COLO668 (cell line): ENCODE measurements around the gene XDH.

Source experiments
- DNase-seq: peaks from one replicate; lab custom pipeline; 2025; ENCODE audit not compliant: unreplicated experiment; lab: John Stamatoyannopoulos, UW

The XDH gene

DNA sequence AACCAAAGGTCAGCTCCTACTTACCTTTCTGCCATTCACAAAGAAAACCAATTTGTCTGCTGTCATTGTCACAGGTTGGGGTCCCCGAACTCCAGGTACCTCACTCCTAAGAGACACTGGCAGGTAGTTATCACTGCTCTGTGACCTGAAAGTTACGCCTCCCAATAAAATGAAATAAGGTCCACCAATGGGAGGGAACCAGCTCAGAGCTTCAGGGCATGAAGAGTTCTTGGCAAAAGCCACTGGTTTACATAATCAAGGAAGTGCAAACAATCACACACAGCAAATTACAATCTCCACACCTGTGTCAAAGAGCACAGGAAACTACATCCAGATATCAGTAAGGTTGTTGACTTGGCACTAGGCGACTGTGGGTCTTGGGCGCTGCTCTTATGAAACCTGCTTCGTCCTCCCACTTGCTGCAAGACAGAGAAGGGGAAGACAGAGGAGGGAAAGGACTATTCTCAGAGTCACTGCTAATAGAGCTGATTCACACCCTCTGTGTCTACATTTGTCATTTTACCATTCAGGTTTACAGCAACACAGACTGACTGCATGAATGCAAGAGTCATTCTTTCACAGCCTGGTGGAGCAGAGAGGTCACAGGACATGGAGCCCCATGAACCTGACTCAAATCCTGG lies at the start of gene XDH:
Gene XDH (minus strand): TSS at position 142 of the 641 bp plus-strand sequence. CDS start 76 bp downstream, at position 66.
- DNase-seq: no peak

DNA sequence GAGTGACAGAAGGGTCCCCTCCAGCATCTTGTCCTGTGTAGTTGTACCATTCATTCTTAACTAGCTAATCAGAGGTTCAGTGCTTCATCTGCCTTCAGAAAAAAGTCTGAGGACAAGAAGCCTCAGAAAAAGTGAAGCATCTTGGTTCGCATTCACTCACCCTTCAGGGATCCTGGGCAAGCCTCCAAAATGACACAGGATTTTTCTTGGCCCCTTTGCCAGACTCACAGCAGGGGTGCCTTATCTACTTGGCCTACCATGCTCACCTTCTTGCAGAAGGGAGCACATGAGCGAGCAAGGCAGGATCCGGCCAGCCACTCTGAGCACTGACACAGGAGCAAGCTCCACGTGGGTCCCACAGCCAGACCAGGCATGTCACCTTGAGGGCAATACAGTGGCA lies 43.1 kb upstream of the XDH start:
- no peak for DNase-seq

DNA sequence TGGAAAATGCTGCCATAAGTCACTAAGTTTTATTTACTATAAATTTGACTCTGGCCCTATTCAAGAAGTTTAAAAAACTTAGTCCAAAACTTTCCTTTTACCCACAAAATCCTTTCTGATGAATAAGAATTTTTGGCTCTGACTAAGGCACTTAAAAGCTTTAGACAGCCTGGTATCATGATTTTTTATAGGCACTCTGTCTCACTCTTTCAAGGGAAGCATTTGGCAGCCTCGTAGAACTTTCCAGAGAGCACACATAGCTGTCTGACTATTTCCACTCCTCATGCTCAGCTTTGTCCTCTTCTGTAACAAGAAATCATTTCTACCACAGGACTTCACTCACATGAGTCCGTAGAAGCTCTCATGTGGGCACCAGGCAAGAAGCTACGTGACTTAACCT lies 32.3 kb upstream of the XDH start:
- DNase-seq: no peak

DNA sequence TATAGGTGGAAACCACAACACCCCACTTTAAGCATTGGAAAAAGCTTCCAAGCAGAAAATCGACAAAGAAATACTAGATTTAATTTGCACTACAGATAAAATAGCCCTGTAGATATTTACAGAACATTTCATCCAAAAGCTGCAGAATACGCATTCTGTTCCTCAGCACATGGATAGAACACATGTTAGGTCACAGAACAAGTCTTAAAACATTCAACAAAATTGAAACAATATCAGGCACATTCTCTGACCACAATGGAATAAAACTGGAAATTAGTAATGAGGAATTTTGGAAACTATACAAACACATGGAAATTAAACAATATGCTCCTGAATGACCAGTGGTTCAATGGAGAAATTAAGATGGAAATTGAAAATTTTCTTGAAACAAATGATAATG lies 27.8 kb upstream of the XDH start:
- DNase-seq: no peak

DNA sequence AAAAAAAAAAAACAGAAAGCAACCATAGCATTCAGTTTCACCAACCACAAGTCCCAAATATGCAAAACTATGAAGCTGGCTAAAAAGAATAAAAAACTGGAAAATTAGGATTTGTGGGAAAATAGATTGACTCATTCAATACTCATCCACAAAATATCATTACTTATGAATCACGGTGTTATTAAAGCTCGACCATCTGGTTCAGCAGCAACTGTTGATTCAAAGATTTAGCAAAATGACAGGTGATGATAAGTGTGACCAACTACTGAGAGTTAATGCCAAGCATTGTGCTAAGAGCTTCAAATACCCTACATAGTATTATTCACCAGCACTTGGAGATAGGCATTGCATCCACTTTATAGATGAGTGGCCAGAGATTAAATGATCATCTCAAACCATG lies 26.2 kb upstream of the XDH start:
- no peak for DNase-seq

DNA sequence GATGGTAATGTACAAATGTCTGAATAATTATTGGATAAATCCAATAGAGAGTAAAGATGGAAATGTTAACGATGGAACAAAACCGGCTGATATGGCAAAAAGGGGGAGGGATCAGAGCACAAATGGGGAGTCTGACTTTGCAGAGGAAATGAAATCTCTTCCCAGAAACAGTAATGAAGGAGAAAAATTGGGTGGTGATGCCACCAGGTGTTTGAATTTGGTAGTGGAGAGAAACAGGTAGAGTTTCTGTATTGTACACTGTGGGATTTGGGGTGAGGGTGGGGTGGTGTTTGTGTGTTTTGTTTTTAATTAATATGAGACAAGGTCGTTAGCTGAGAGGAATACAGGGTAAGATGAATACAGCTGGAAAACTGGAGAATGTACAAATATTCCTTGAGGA lies 20.4 kb upstream of the XDH start:
- DNase-seq: no peak

DNA sequence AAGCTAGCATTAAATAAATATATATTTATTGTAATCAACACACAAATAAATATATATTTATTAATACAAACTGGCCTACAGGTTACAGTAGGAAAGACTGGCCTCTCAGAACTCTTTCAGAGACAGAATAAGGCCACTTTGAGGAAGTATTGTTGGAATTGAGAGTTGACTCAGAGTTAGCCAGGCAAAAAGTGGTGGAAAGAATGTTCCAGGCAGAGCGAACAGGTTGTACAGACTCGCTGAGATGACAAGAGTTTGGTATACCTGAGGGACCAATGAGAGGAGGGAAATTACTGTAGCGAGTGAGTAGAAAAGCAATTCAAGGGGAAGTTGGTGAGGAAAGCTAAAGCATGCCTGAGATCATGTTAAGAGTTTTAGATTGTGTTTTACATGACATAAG lies 19.0 kb upstream of the XDH start:
- no peak for DNase-seq

DNA sequence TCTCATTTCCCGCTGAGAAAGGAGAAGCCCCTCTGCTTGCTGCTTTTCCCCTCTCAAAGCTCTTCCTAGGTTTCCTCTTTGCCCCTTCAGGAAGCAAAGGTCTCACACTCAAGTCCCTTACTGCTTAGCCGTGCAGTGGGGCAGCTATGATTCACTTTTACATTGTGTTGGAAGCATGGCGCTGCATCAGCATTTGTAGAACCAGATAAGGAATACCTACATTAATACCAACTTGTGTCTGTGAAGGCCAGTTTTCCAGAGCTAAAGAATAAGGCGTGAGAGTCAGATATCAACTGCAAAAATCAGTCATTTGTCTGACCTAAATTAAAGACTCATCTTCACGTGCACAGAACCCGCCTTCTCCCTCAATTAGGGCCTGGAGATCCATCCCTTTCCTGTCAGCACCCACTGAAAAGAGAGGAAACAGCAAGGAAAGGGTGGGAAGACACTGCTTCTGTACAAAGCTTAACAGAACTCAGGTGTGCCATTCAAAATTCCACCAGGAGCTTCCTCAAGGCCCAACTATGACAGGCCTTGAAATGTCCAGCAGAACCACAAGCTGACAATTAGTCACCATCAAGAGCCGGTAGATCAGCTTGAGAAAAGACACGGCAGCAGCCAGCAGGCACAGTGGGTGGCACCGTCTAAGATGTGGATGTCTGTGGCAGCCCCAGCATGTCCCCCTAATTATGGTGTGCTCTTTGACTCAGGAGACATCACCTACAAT lies 16.1 kb upstream of the XDH start:
- DNase-seq: no peak

DNA sequence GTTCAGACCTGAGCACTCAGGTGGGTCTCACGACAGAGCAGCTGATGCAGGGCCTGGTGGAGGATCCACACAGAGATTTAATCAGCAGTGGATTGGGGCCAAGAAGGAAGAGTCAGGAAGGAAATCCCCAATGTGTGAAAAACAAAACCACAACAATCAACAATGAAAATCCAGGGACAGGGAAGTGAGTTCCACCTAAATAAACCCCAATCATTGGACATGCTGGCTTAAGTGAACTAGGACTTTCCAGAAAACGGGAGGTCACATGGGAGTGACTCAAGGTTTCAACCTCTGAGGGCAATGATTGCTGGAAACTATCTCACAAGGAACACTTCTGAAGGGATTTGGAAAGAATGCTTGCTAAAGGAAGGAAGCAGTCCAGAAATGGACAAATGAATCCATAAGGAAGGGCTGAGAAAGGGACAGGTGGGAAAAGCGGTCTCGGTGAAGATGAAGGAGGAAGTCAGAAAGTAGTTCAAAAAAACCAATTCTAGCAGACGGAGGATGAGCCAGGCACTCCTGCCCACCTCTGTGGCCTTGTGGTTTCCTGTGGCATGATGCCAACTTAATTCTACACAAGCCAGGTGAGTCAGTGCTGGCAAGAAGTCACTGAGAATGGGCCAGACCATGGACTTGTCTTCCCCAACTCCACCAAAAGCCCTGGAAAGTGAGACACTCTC lies 15.4 kb upstream of the XDH start:
- no peak for DNase-seq

DNA sequence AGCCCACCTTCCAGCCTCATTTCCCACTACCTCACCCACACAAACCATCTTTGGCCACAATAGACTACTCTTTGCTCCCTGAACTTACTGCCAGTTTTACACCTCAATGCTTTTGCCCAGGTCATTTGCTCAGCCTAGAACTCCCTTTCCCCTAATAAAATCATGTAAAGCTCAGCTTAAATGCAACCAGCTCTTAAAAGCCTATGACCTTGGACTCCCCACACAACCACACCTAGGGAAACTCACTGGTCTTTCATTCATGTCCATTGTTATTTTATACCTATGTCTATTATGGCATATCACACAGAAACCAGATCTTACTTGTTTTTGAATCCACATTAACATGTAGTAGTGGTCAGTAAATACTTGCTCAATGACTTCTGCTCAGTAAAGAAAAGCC lies 14.5 kb upstream of the XDH start:
- DNase-seq: no peak

DNA sequence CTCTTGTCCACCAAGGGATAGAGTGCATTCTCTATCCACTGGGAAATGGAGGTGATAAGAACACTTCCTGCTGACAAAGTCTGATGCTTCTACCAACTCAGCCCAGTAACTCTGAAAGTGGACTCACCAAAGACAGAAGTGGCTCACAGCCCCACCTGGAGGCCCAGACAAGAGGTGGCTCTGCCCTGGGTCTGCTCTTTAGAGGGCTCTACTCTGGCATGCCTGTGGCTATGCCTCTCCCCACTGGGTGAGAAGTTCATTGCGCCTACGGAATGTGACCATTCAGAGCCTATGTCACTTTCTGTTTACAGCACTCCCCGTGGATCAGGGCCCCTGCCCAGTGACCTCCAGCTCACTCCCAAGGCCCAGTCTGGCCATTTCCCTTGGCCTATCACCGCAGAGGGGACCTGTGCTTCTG lies 13.5 kb upstream of the XDH start:
- no peak for DNase-seq

DNA sequence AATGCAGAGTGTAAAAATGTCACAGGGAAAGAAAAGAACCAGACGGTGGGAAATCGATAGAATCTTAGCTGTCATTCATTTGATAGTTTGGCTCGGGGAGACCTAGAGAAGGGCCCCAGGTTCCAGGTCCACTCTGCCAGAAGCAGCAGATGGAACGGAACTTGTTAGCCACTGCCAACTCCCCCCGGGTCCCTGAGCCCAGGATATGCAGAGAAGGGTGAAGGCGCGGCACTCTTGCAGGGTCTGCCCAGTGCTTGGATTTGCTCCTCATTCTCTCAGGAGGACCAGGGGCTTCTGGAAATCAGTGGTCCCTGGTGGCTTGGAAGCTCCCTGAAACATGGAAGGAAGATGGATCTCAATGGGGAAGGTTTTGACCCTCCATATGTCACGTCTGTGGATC lies 11.6 kb upstream of the XDH start:
- DNase-seq: no peak

DNA sequence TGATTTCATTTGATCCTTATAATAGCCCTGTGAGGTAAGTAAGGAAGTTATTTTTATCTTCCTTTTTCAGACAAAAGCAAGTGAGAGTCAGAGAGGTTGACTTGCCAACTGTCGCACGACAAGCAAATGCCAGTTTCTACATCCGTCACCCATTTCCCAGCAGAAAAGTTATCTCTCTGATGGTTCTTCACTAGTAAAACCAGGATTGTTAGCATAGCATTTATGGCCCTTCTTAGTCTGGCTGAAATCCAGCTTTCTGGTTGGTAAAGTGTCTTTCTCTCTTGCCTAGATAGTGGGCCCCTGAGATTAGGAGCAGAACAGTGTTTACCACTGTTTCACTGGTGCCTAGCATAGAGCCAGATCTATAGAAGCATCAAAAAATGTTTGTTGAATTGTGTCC lies 7.1 kb upstream of the XDH start:
- DNase-seq: no peak

DNA sequence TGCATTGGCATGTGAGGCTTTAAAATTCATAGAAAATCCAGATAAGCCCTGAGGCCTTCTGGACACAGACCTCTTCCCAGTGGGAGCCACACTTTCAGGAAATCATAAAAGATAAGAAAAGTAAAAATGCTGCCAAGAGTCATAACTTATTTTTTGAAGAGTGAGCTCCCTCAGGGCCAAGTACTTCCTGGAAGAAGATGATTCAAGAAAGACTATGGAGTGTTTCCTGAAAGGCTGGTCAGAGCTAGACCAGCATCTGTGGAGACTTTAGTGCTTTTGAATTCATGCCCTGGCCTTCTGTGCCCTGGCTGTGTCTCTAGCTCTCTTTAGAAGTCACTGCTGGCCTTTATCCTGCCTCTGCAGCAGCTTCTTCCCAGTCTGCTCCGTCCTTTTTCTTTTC lies 6.4 kb upstream of the XDH start:
- no peak for DNase-seq

DNA sequence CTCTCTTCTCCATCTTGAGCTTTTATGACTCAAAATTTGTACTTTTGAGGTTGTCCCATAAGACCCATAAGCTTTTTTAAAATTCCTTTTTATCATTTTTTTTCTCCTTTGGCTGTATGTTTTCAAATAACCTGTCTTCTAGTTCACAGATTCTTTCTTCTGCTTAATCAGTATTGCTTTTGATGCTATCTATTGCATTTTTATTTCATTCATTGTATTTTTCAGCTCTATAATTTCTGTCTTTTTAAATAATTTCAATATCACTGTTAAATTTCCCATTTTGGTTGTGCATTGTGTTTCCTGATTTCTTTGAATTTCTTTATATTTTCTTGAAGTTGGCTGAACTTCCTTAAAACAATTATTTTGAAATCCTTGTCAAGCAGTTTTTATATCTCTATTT lies 4.8 kb upstream of the XDH start:
- no peak for DNase-seq

DNA sequence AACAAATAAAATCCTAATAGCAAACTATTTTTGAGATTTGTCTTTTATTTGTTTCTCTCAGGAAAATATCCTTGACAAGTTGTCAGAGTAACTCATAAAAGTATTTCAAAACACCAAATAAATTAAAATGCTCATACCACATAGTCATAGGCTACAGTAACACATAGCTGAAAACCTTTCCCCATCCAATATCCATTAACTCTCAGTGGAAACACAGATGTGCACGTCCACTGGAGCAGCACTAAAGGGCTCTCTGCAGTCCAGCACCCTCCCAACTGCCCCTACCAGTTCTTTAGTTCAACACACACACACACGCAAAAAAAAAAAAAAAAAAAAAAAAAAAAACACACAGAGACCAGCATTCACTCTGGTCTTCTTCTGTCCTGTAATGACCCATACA lies 879 bp upstream of the XDH start:
- DNase-seq: no peak

DNA sequence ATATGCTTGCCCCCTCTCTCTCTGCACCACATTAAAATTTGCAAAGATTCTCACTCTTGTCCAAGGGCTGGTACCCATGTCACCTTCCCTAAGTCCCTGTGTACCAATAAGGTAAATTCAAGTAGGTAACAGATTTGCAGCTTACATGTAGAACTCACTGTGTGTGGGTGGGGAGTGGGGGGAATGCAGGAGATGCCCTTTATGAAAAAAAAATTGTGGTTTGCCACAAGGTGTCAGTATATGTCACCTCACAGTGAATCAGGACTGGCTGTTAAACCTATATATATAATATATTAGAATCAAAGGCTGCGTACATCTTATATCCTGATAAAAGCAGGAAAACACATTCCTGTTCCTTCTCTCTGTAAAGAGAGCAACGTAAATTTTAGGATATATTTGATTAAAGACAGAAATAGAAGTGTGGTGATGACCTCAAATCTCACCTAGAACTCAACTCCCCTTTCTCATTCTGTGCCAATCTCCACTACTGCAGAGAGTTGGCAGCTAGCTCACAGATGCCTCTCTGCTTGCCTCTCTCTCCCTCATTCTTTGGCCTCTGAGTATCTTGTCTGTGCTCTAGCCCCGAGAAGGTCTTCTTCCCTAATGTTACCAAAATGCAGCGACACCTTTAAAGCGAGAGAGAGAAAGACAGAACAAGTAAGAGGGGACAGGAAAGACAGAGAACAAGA lies 536 bp downstream of the XDH start:
- DNase-seq: no peak

DNA sequence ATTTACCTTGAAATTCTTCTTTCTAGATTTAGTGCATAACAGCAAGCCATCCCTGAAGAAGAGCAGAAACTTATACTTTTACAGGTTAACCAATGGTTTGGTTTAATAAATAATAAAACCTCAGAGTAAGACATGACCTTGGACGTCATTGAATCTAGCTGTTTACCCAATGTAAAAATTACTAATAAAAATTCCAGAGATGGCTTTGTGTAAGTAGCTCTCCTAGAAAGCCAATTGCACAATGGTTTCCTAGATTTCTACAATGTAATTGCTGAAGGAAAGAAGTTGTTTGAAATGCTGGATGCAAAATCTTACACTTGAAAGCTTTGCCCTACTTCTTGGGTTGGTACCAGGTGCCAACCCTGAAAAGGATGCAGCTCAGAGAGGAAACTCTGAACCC lies 1.5 kb downstream of the XDH start:
- DNase-seq: no peak

DNA sequence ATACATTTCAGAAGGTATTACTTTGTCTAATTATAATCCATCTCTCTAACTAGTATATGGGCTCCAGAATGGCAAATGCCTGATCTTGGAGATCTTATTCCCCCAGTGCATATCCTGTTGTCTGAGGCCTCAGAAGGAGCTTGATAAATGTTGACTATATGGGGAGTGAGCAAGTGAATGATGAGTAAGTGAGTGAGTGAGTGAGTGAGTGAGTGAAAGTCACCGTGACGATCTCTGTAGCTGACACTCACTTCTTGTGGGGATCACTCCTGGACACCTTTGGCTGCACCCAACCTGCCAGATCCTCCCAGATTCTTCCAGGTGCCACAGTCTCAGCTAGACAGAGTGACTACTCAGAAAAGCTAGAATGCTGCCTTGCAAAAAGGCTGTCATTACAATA lies 2.8 kb downstream of the XDH start:
- no peak for DNase-seq

DNA sequence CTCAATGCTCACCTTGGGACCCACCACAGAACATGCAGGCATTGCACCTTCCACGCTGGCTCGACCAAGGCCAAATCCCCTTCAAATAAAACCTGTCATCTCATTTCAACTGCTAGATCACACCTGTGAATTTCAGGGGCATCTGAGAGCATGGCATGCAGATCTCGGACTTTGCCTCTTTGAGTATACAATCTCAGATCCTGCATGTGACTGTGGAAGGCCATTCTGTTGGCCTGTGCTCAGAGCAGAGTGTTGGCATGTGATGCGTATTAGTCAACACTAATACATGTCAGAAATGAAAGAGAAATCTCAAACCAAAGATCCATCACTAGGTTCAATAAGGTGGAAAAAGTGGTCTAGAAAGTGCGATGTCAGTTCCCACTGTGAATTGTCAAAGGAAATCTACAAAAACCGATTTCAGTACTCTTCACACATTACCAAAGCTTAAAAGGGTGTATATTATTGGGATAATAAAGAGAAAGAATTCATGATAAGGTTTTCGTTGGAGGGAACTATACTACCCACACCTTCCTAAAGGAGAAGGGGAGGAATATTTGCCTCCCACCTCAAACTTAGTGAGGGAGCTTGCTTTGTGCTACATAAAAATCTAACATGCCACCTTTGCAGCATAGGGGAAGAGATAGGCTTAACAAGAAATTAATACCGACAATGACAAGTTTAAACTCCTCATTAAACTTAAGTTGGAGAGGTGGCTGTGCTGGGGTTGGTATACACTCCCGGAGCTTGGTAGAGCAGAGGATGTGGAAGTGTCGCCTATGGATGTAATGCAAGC lies 7.8 kb downstream of the XDH start:
- no peak for DNase-seq

DNA sequence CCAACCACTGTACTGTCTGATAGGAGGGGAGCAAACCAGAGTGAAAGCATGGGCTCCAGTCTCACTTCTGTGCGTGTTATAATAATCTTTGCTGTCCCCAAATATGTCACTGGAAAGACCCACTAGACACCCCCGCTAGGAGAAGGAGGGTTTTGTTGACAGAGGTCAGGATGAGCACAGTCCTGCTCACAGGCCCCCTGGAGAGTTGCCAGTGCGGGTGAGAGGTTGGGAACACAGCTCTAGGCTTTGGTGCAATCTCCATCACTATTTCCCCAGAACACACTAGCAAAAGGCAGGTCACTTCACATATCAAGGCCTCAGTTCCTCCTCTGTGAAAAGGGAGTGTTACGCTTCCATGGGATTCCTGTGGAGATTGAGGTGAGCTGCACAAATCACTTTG lies 9.7 kb downstream of the XDH start:
- DNase-seq: no peak
